SK-N-MC (cell line): ENCODE results near the gene SLC35F1.

Experiments used
- EZH2 ChIP-seq: fragments of 200-600 bp; sonication (generic); IDR thresholded peaks from one replicate; pipeline ENCODE4 v1.6.1; 2017; ENCODE audit warnings: antibody characterized with exemption
- FOXP2 ChIP-seq: optimal IDR thresholded peaks from 2 replicates; pipeline ENCODE3; 2011; ENCODE audit warnings: mild to moderate bottlenecking, moderate library complexity; ENCODE audit not compliant: insufficient read depth; ENCODE audit errors: extremely low read length, control extremely low read depth
- POLR2AphosphoS5 ChIP-seq: IDR thresholded peaks from 2 replicates; pipeline ENCODE4 v1.6.1; 2012; ENCODE audit warnings: mild to moderate bottlenecking, low read depth, low read length, borderline replicate concordance

DNA sequence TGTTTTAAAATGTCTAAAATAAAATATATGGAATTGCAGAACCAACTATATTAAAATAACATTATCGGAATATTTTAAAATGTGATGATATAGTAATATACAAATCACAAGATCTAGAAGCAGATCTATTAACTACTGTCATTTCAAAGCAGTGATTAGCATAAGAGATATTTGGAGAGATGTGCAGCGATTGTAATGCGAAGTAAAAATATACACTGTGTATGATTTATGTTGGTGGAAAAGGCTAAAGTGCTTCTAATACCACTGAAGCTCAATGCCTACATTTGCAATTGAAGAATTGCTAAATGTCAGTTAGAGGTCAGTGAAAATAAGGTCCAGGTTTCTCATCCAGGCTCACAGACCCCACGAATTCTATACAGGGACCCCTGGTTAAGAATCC is 392.4 kb downstream of the SLC35F1 start:
- no peak for TF ChIP-seq POLR2AphosphoS5
- TF ChIP-seq EZH2, result no peak
- TF ChIP-seq FOXP2, result no peak
